Upper lobe of left lung (tissue), 6 donors: Measurements from ENCODE around the gene SRL. TPM values are rescaled to one million over a fixed set of nuclear protein-coding genes. Genes with fewer than 3 reads are reported as not detected.

Experiments used
- ATAC-seq, 2 donors: fragments of 200-7000 bp; cut with Tn5 transposase; one replicate each; pipeline ENCODE4 v1.9.1; 2022; ENCODE audit warnings: mild to moderate bottlenecking in 2 of 2, moderate library complexity in 2 of 2; ENCODE audit not compliant: low FRiP score in 2 of 2
- DNase-seq, 2 donors: peaks; one replicate each; pipeline ENCODE4 v3.0.0-alpha.2; 2019 to 2020
- H3K27ac ChIP-seq, 4 donors: fragments of 200-600 bp; sonication (generic); one replicate each; pipeline ENCODE4 v1.5.1; 2016 to 2019
- H3K27me3 ChIP-seq, 4 donors: fragments of 200-600 bp; sonication (generic); one replicate each; pipeline ENCODE4 v1.5.1; 2017 to 2019
- H3K36me3 ChIP-seq, 4 donors: fragments of 200-600 bp; sonication (generic); one replicate each; pipeline ENCODE4 v1.5.1; 2016 to 2019
- H3K4me1 ChIP-seq, 4 donors: fragments of 200-600 bp; sonication (generic); one replicate each; pipeline ENCODE4 v1.5.1; 2018 to 2019
- H3K4me3 ChIP-seq, 4 donors: fragments of 200-600 bp; sonication (generic); one replicate each; pipeline ENCODE4 v1.5.1; 2017 to 2019; ENCODE audit warnings: mild to moderate bottlenecking in 2 of 4, moderate library complexity in 1 of 4
- H3K9me3 ChIP-seq, 4 donors: fragments of 200-600 bp; sonication (generic); one replicate each; pipeline ENCODE4 v1.5.1; 2018 to 2019
- EP300 ChIP-seq, 4 donors: sonication (generic); formaldehyde crosslinking; IDR thresholded peaks; one replicate each; pipeline ENCODE4 v1.5.1; 2017; ENCODE audit warnings: antibody characterized with exemption in 4 of 4, control low read depth in 2 of 4
- POLR2A ChIP-seq, 4 donors: fragments of 450-650 bp; IDR thresholded peaks; one replicate each; pipeline ENCODE4 v1.5.1; 2016 to 2017; ENCODE audit warnings: antibody characterized with exemption in 4 of 4, mild to moderate bottlenecking in 2 of 4
- POLR2AphosphoS5 ChIP-seq, 2 donors: sonication (generic); formaldehyde crosslinking; IDR thresholded peaks; one replicate each; pipeline ENCODE4 v1.5.1; 2017; ENCODE audit warnings: antibody characterized with exemption in 2 of 2
- WGBS, 2 donors: methylation state at CpG; one replicate each; pipeline ENCODE4 v1.1.5; 2017 to 2018; 5-methylcytosine and 5-hydroxymethylcytosine counted together
- total RNA-seq, 6 donors: library from RNA; depleted of rRNA in 4 of 6; stranded (reverse); fragments of >200 nt in 4 of 6; gene quantifications; one replicate each; pipeline versions ENCODE4 v1.1.0 to v1.2.1, GENCODE V29; 2016 to 2021
- TF ChIP-seq, protein P1 (sequence below), 6 experiments: fragments of 450-650 bp in 4 of 6; fragments of 200-600 bp in 2 of 6; sonication (generic) in 2 of 6; IDR thresholded peaks; one replicate each; pipeline ENCODE4 v1.5.1; 2016 to 2019; ENCODE audit warnings: antibody characterized with exemption in 6 of 6
- donor health status: DM: no; HTN: no; CAD: no; lungs with moderate emphysema.
- donor health status: DM: no; HTN: yes; CAD: no; lungs with severe emphysema.

SRL gene
- total RNA-seq, 6 donors from 2014 or later, result 0.30 to 1.1 (median 0.46) TPM; not detected in 3

GRCh38 chr16:4283939-4284338 is 42.1 kb upstream of the SRL start:
- Histone ChIP-seq H3K4me1 (peaks cover 6 to 11% (median 10%) of the 10 kb centered on the region in 4 donors), H3K4me3 (no peak overlapping the region), H3K9me3 (no peaks in the 10 kb centered on the region), H3K27ac (no peak overlapping the region), H3K27me3 (no peaks in the 10 kb centered on the region), H3K36me3 (no peaks in the 10 kb centered on the region)
- TF ChIP-seq EP300 (IDR thresholded peaks at IDR 0.05) (no peak), POLR2A (IDR thresholded peaks at IDR 0.05) (no peak), POLR2AphosphoS5 (IDR thresholded peaks at IDR 0.05) (no peak)
- TF ChIP-seq, protein P1, sequence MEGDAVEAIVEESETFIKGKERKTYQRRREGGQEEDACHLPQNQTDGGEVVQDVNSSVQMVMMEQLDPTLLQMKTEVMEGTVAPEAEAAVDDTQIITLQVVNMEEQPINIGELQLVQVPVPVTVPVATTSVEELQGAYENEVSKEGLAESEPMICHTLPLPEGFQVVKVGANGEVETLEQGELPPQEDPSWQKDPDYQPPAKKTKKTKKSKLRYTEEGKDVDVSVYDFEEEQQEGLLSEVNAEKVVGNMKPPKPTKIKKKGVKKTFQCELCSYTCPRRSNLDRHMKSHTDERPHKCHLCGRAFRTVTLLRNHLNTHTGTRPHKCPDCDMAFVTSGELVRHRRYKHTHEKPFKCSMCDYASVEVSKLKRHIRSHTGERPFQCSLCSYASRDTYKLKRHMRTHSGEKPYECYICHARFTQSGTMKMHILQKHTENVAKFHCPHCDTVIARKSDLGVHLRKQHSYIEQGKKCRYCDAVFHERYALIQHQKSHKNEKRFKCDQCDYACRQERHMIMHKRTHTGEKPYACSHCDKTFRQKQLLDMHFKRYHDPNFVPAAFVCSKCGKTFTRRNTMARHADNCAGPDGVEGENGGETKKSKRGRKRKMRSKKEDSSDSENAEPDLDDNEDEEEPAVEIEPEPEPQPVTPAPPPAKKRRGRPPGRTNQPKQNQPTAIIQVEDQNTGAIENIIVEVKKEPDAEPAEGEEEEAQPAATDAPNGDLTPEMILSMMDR (IDR thresholded peaks at IDR 0.05), result no peak
- DNase-seq, result no peak
- 80 to 87% methylated on average over 2 of the region's 2 CpGs for WGBS, 2 donors
- no peak for ATAC-seq

GRCh38 chr16:4283441-4283840 is 41.6 kb upstream of the SRL start:
- H3K27me3 ChIP-seq, result no peaks in the 10 kb centered on the region
- no peak for TF ChIP-seq POLR2A (IDR thresholded peaks at IDR 0.05)
- TF ChIP-seq POLR2AphosphoS5 (IDR thresholded peaks at IDR 0.05), result no peak
- no peak for TF ChIP-seq EP300 (IDR thresholded peaks at IDR 0.05)
- TF ChIP-seq, protein P1 (IDR thresholded peaks at IDR 0.05), result no peak
- no peaks in the 10 kb centered on the region for H3K9me3 ChIP-seq
- no peak overlapping the region for H3K27ac ChIP-seq
- DNase-seq, result no peak
- H3K4me1 ChIP-seq, result peaks cover 5 to 6% (median 5%) of the 10 kb centered on the region in 4 donors
- WGBS, 2 donors, result 75 to 85% methylated on average over 8 of the region's 8 CpGs
- ATAC-seq, result no peak
- no peaks in the 10 kb centered on the region for H3K36me3 ChIP-seq
- H3K4me3 ChIP-seq, result no peak overlapping the region

DNA sequence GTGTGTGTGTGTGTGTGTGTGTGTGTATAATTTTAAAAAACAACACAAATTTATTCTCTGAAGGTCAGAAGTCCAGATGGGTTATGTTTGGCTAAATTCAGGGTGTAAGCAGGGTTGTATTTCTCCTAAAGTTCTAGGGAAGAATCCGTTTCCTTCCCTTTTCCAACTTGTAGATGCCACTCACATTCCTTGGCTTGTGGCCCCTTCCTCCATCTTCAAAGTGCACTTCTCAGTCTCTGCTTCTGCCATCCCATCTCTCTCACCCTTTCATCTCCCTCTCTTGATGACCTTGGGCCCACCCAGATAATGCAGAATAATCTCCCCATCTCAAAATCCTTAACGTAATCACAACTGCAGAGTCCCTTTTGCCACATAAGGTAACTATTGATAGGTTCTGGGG is 38.7 kb upstream of the SRL start:
- Histone ChIP-seq H3K4me1 (no peaks in the 10 kb centered on the region), H3K9me3 (no peaks in the 10 kb centered on the region), H3K4me3 (no peak overlapping the region), H3K27ac (no peak overlapping the region), H3K36me3 (no peaks in the 10 kb centered on the region), H3K27me3 (no peaks in the 10 kb centered on the region)
- TF ChIP-seq, protein P1 (IDR thresholded peaks at IDR 0.05), result no peak
- TF ChIP-seq POLR2AphosphoS5 (IDR thresholded peaks at IDR 0.05) (no peak), EP300 (IDR thresholded peaks at IDR 0.05) (no peak), POLR2A (IDR thresholded peaks at IDR 0.05) (no peak)
- ATAC-seq, result no peak
- WGBS, 2 donors, result 93 to 98% methylated on average over 2 of the region's 2 CpGs
- DNase-seq, result no peak

- H3K36me3 ChIP-seq, result no peaks in the 10 kb centered on the region
- H3K27ac ChIP-seq, result no peak overlapping the region
- 95 to 100% methylated on average over 2 of the region's 2 CpGs for WGBS, 2 donors
- no peaks in the 10 kb centered on the region for H3K27me3 ChIP-seq
- TF ChIP-seq, protein P1 (IDR thresholded peaks at IDR 0.05), result no peak
- TF ChIP-seq EP300 (IDR thresholded peaks at IDR 0.05) (no peak), POLR2A (IDR thresholded peaks at IDR 0.05) (no peak), POLR2AphosphoS5 (IDR thresholded peaks at IDR 0.05) (no peak)
- DNase-seq (no peak), ATAC-seq (no peak)
- H3K4me1 ChIP-seq, result peaks cover 3 to 17% (median 5%) of the 10 kb centered on the region in 4 donors
- H3K4me3 ChIP-seq, result no peak overlapping the region
- H3K9me3 ChIP-seq, result no peaks in the 10 kb centered on the region
Measured at GRCh38 chr16:4277987-4278513, 36.2 kb upstream of the SRL start.

DNA sequence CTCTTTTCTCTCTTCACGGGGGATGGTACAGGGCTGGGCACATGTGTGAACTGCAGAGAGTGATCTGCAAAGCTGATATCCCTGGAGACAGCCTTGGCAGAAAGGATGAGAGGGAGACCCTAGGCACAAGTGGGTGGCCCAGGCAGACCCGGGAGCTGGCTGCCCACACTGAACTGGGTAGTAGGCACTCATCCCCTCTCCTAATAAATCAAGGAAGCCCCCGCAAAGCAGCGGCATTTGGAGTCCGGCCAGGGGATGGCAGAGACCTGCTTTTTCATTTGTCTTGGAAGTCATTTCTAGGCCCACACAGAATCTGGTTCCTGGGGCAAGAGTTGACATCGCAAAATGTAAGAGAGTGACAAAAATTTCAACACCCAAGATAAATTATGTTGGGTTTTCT is 34.0 kb upstream of the SRL start:
- H3K36me3 ChIP-seq, result no peaks in the 10 kb centered on the region
- TF ChIP-seq EP300 (IDR thresholded peaks at IDR 0.05), result no peak
- TF ChIP-seq POLR2AphosphoS5 (IDR thresholded peaks at IDR 0.05), result no peak
- TF ChIP-seq, protein P1 (IDR thresholded peaks at IDR 0.05), result no peak
- no peak for TF ChIP-seq POLR2A (IDR thresholded peaks at IDR 0.05)
- H3K4me3 ChIP-seq, result no peak overlapping the region
- no peak for DNase-seq
- no peaks in the 10 kb centered on the region for H3K27me3 ChIP-seq
- no peak overlapping the region for H3K27ac ChIP-seq
- H3K4me1 ChIP-seq, result peaks cover 7 to 29% (median 12%) of the 10 kb centered on the region in 4 donors
- no peak for ATAC-seq
- 89% methylated on average over 6 of the region's 6 CpGs for WGBS, 2 donors
- no peaks in the 10 kb centered on the region for H3K9me3 ChIP-seq
